A549 (cell line): ENCODE results near the gene OTULINL. TPM values are rescaled to one million over a fixed set of nuclear protein-coding genes. Genes with fewer than 3 reads are reported as not detected.

Experiments used
- ATAC-seq, 2 experiments: fragments of 200-7000 bp in 1 of 2; fragments of >200 bp in 1 of 2; cut with Nextera tagmentation in 1 of 2; cut with Tn5 transposase in 1 of 2; 3 replicates each; pipeline versions ENCODE4 v1.8.0 to v1.9.1; 2018 to 2020; ENCODE audit warnings: mild to moderate bottlenecking in 1 of 2, moderate library complexity in 1 of 2
- CTCF ChIA-PET: fragments of 300-600 bp; sonication (Branson Sonifier 250); formaldehyde crosslinking; extraction: SDS; loops from one replicate; lab custom pipeline; 2021; ENCODE audit warnings: antibody characterized with exemption, inconsistent platforms; lab: Yijun Ruan, JAX
- POLR2A ChIA-PET: fragments of 350-600 bp; formaldehyde crosslinking; extraction: SDS; loops from one replicate; lab custom pipeline; 2021; ENCODE audit warnings: antibody characterized with exemption, inconsistent platforms; lab: Yijun Ruan, JAX
- DNase-seq, 2 experiments: peaks; one replicate each; pipeline versions ENCODE4 v3.0.0 to v3.0.0-alpha.2; 2011 to 2016; ENCODE audit warnings: low read depth in 1 of 2, low spot score in 1 of 2
- FAIRE-seq: peaks from 2 replicates; lab custom pipeline; 2011; peaks lifted over from hg19 to GRCh38; lab: Jason Lieb, UNC
- H3K27ac ChIP-seq, 2 experiments: fragments of >200 bp; sonication (Bioruptor Twin); formaldehyde crosslinking; 3 replicates each; pipeline ENCODE4 v1.5.1; 2016 to 2017
- H3K4me1 ChIP-seq: fragments of >200 bp; sonication (Bioruptor Twin); formaldehyde crosslinking; 3 replicates; pipeline ENCODE4 v1.6.1; 2016
- H3K4me2 ChIP-seq: fragments of >200 bp; sonication (Bioruptor Twin); formaldehyde crosslinking; 3 replicates; pipeline ENCODE4 v1.6.1; 2016
- H3K4me3 ChIP-seq: fragments of >200 bp; sonication (Bioruptor Twin); formaldehyde crosslinking; 3 replicates; pipeline ENCODE4 v1.5.1; 2016
- H3K9me3 ChIP-seq: fragments of >200 bp; sonication (Bioruptor Twin); formaldehyde crosslinking; 3 replicates; pipeline ENCODE4 v1.6.1; 2016
- BHLHE40 ChIP-seq: IDR thresholded peaks from 2 replicates; pipeline ENCODE4 v1.6.1; 2012; ENCODE audit warnings: low read depth, low read length, inconsistent platforms
- CBX2 ChIP-seq: fragments of 200-600 bp; sonication (generic); IDR thresholded peaks from 2 replicates; pipeline ENCODE4 v1.6.1; 2016; ENCODE audit warnings: low read depth, mild to moderate bottlenecking, borderline replicate concordance
- CHD2 ChIP-seq: fragments of 150-350 bp; IDR thresholded peaks from 2 replicates; pipeline ENCODE4 v1.6.1; 2014; ENCODE audit warnings: low read length; ENCODE audit not compliant: partially characterized antibody
- E2F6 ChIP-seq: IDR thresholded peaks from 2 replicates; pipeline ENCODE4 v1.6.1; 2012; ENCODE audit warnings: low read depth, borderline replicate concordance
- EHF ChIP-seq: fragments of 250-450 bp; sonication (Bioruptor Pico); IDR thresholded peaks from 2 replicates; pipeline ENCODE4 v1.5.0; 2020; ENCODE audit warnings: mild to moderate bottlenecking
- ELK1 ChIP-seq: fragments of 150-350 bp; IDR thresholded peaks from 2 replicates; pipeline ENCODE4 v1.6.1; 2014; ENCODE audit warnings: low read depth, mild to moderate bottlenecking, low read length
- FOSB ChIP-seq: fragments of 250-450 bp; sonication (Bioruptor Pico); IDR thresholded peaks from 2 replicates; pipeline ENCODE4 v1.5.0; 2020; ENCODE audit warnings: mild to moderate bottlenecking, moderate library complexity
- HES2 ChIP-seq: fragments of >200 bp; sonication (Bioruptor Twin); formaldehyde crosslinking; IDR thresholded peaks from 2 replicates; pipeline ENCODE4 v1.6.1; 2016
- HEYL ChIP-seq: fragments of 250-450 bp; sonication (Bioruptor Pico); IDR thresholded peaks from 2 replicates; pipeline ENCODE4 v1.8.0; 2021; ENCODE audit warnings: mild to moderate bottlenecking, moderate library complexity
- HMGXB4 ChIP-seq: fragments of 250-450 bp; sonication (Bioruptor Pico); IDR thresholded peaks from 2 replicates; pipeline ENCODE4 v1.5.0; 2021; ENCODE audit warnings: mild to moderate bottlenecking, moderate library complexity, borderline replicate concordance
- MAFK ChIP-seq: fragments of 450-650 bp; IDR thresholded peaks from 2 replicates; pipeline ENCODE4 v1.6.1; 2014; ENCODE audit not compliant: partially characterized antibody
- NPAS2 ChIP-seq: fragments of 250-450 bp; sonication (Bioruptor Pico); IDR thresholded peaks from 2 replicates; pipeline ENCODE4 v1.8.0; 2022; ENCODE audit warnings: mild to moderate bottlenecking, moderate library complexity, borderline replicate concordance
- PBX3 ChIP-seq: IDR thresholded peaks from 2 replicates; pipeline ENCODE4 v1.6.1; 2012
- PHF8 ChIP-seq: fragments of 200-600 bp; sonication (generic); IDR thresholded peaks from 2 replicates; pipeline ENCODE4 v1.6.1; 2016; ENCODE audit warnings: low read depth, mild to moderate bottlenecking, antibody characterized with exemption, moderate library complexity, borderline replicate concordance
- RFX5 ChIP-seq: fragments of 450-650 bp; IDR thresholded peaks from 2 replicates; pipeline ENCODE4 v1.7.1; 2014; ENCODE audit warnings: antibody characterized with exemption, mild to moderate bottlenecking, moderate library complexity
- SREBF2 ChIP-seq: fragments of 450-650 bp; IDR thresholded peaks from 2 replicates; pipeline ENCODE4 v1.6.1; 2014; ENCODE audit warnings: mild to moderate bottlenecking, moderate library complexity
- ZFP36 ChIP-seq: fragments of 450-650 bp; IDR thresholded peaks from 2 replicates; pipeline ENCODE4 v1.6.1; 2014; ENCODE audit warnings: borderline replicate concordance; ENCODE audit not compliant: partially characterized antibody
- ZSCAN20 ChIP-seq: fragments of 250-450 bp; sonication (Bioruptor Pico); IDR thresholded peaks from 2 replicates; pipeline ENCODE4 v1.8.0; 2022; ENCODE audit warnings: mild to moderate bottlenecking, moderate library complexity
- WGBS: methylation state at CpG from one replicate; pipeline ENCODE4 v1.1.6; 2017; ENCODE audit errors: missing lambda C conversion rate; 5-methylcytosine and 5-hydroxymethylcytosine counted together
- polyA plus RNA-seq, 4 experiments: library from polyadenylated mRNA; depleted of rRNA in 3 of 4; stranded (reverse); fragments of >200 nt; fragmentation: RNase III in 1 of 4; extraction: RNeasy Plus Mini Kit Qiagen cat#74134 plus additional on column Dnase treatment in 1 of 4; gene quantifications; 2 replicates in 3 of 4; 3 replicates in 1 of 4; pipeline ENCODE4 v1.2.3, GENCODE V29; 2011 to 2017

OTULINL gene
- polyA plus RNA-seq, 2 of the 4 experiments (the other 2 are of a cell fraction): 2.9 to 3.7 TPM

GRCh38 chr5:14655146-14655741 lies 73.7 kb downstream of the OTULINL start:
- no peak overlapping the region for H3K4me3 ChIP-seq
- CTCF ChIA-PET: interaction anchor here (0.8 to 2.0 kb wide), 4 partner anchors 10 to 678 kb away, joined by 3 to 8 read pairs (median 6); no protein-coding TSS in a partner anchor
- WGBS: 34% methylated on average over 4 of the region's 4 CpGs
- ATAC-seq (no peak), DNase-seq (no peak), FAIRE-seq (no peak)
- peaks cover 5% of the 10 kb centered on the region; the same call in 2 of the 3 replicates for H3K4me1 ChIP-seq
- H3K4me2 ChIP-seq: no peak overlapping the region
- no peak for TF ChIP-seq FOSB (CRISPR knock-in tag)
- no peak for TF ChIP-seq E2F6
- no peak for TF ChIP-seq PHF8
- TF ChIP-seq NPAS2 (CRISPR knock-in tag): no peak
- POLR2A ChIA-PET: no interaction called here
- no peak overlapping the region for H3K27ac ChIP-seq
- H3K9me3 ChIP-seq: no peaks in the 10 kb centered on the region

GRCh38 chr5:14656898-14657297 lies 75.3 kb downstream of the OTULINL start:
- Histone ChIP-seq H3K4me2 (no peak overlapping the region), H3K4me3 (no peak overlapping the region), H3K27ac (no peak overlapping the region), H3K9me3 (no peaks in the 10 kb centered on the region), H3K4me1 (peaks cover 11% of the 10 kb centered on the region; the same call in 2 of the 3 replicates)
- no peak for FAIRE-seq
- ChIA-PET CTCF (interaction anchor here (0.9 to 1.7 kb wide), 3 partner anchors 9 to 292 kb away, joined by 3 to 18 read pairs (median 3); no protein-coding TSS in a partner anchor), POLR2A (no interaction called here)
- TF ChIP-seq MAFK: no peak
- no peak for TF ChIP-seq FOSB (CRISPR knock-in tag)
- TF ChIP-seq ELK1: no peak
- TF ChIP-seq CHD2: no peak
- TF ChIP-seq ZSCAN20 (CRISPR knock-in tag): no peak
- TF ChIP-seq RFX5: no peak
- no peak for TF ChIP-seq SREBF2
- no peak for TF ChIP-seq HEYL (CRISPR knock-in tag)
- TF ChIP-seq PBX3: no peak
- TF ChIP-seq CBX2: no peak
- no peak for TF ChIP-seq EHF (CRISPR knock-in tag)
- no peak for TF ChIP-seq BHLHE40
- TF ChIP-seq HMGXB4 (CRISPR knock-in tag): no peak
- TF ChIP-seq HES2: no peak
- TF ChIP-seq ZFP36: no peak
- WGBS: 42% methylated on average over 2 of the region's 2 CpGs
- ATAC-seq: no peak
- no peak for DNase-seq
